Stimulated activated CD4-positive, alpha-beta T cell treated with anti-CD3 and anti-CD28 coated beads, Interleukin-15, amount 100 ng/mL, for 48 hours (primary cell): ENCODE data around the gene TRRAP.
"Not testable (repeated sequence)": the region's sequence is repeated elsewhere in the genome, so short reads cannot be mapped to it uniquely, and the experiment has no call there.

Source experiments
- DNase-seq, 2 donors: peaks; one replicate each; pipeline ENCODE4 v3.0.0-alpha.2; 2020; ENCODE audit warnings: low read depth in 2 of 2

TRRAP gene

GRCh38 chr7:98866351-98866750, 12.0 kb upstream of the TRRAP start:
- DNase-seq = no peak

GRCh38 chr7:98866765-98867164, 11.6 kb upstream of the TRRAP start:
- DNase-seq = no peak

DNA sequence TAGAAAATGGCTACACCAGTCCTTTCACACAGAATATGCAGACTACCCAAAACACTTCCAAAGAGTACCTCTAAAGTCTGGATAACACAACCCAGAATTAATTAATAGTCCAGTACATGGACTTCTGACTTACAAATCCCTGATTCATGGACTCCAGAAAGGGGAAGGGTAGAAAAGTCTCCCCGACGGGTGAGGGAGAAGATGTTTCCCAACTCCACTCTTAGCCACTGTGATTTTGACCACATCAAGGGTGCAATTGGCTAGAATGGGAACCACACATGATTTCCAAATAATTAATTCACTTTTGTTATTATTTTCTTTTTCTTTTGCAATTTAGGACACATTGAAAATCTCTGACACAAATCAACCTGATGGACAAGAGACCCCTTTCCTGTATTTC, 9.9 kb upstream of the TRRAP start:
- no peak for DNase-seq

- no peak for DNase-seq
These were observed 9.2 kb upstream of the TRRAP start for GRCh38 chr7:98869027-98869596.

DNA sequence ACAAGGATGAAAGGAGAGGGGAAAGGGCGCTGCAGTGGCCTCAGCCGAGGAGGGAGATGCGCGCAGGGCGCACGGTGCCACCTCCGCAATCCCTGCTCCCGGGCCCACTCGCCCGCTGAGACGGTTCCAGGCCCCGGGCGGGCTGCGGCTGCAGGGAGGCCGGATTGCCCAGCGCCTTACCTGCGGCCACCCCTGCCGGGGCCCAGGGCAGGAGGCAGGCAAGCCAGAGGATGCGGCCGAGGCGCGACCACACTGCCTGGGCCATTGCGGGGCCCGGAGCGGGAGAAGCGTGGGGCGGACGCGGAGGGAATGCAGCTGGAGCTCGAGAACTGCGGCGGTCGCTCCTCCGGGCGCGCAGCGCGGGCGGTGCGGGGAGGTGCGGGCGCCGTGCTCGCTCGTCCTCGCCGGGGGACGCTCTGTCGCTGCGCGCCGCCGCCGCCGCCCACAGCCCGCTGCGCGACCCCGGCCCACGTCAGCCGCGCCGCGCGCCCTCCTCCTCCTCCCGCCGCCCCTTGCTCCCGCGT, 8.7 kb upstream of the TRRAP start, which contains the start of gene TMEM130:
Gene TMEM130, minus strand, starts transcription at position 418 of the 524 bp plus-strand sequence. Its CDS starts 153 bp downstream, at position 265.
- no peak for DNase-seq

- DNase-seq = peak in 1 of 2 donors; percentile 58
These were observed 8.1 kb upstream of the TRRAP start for GRCh38 chr7:98870121-98870651.

DNA sequence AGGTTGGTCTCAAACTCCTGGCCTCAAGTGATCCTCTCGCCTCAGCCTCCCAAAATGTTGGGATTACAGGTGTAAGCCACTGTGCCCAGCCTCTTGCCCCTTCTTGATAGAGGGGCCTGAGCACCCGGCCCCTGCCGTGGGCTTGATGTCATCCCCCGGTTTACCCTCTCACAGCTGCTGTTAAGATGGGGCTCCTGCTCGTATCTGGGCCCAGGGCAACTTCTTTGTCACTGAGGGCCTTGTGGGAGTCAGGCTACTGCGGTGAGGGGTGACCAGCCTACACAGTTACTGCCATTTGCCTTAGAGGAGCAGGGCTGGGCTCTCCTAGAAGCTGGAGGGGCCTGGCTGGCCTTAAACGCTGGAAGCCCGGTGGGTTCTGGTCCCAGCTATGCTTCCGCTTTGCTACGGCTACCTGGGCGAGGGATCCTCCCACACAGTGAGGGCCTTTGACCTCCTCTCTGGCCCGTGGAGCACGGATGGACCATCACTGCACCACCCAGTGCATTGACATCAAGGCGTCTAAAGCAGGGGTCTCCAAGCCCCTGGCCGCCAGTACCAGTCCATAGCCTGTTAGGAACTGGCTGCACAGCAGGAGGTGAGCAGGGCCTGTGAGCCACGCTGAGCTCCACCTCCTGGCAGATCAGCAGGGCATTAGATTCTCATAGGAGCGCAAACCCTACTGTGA, 7.4 kb upstream of the TRRAP start:
- DNase-seq = no peak

- peak in 1 of 2 donors; percentile 19 for DNase-seq
These were observed 5.9 kb upstream of the TRRAP start for GRCh38 chr7:98872328-98872924.

- DNase-seq = not testable (repeated sequence)
These were observed 4.7 kb upstream of the TRRAP start for GRCh38 chr7:98873610-98874009.

GRCh38 chr7:98874942-98875341, 3.4 kb upstream of the TRRAP start:
- DNase-seq = no peak

- DNase-seq = no peak
These were observed 2.8 kb upstream of the TRRAP start for GRCh38 chr7:98875501-98875900.

- no peak for DNase-seq
These were observed 1.2 kb upstream of the TRRAP start for GRCh38 chr7:98877146-98877545.

GRCh38 chr7:98877692-98878364, 504 bp upstream of the TRRAP start:
- DNase-seq = no peak

DNA sequence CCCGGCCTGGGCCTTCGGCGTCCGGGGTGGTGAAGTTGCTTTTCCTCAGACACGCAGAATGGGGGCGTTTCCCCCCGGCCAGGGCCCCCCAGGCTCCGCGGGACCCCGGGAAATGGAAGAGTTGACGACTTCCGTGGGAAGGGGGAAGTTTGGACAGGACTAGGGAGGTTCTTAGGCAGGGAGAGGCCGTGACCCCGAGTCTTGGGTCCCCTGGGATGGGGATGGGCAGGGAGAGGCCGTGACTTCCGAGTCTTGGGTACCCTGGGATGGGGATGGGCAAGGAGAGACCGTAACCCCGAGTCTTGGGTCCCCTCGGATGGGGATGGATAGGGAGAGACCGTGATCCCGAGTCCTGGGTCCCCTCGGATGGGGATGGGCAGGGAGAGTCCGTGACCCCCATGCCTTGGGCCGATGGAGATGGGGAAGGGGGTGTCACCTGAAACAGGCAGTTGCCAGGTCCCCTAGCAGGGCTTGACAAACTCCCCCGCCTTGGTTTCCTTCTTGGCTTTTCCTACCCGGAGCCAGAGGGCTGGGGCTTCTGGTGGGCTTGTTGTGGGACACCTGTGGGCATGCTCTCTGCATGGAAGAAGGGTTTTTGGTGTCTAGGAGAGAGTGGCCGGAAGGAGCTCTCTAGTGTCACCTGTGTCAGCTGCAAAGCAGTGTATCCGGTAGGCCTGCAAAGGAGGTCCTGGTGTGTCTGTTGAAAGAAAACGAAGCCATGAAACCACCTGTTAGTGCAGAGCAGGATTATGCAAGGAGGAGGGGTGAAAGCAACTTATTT, 1.1 kb downstream of the TRRAP start:
- peak; percentile 47 for DNase-seq

GRCh38 chr7:98879979-98880315, 1.6 kb downstream of the TRRAP start:
- DNase-seq = no peak

- no peak for DNase-seq
These were observed 2.2 kb downstream of the TRRAP start for GRCh38 chr7:98880485-98880884.

DNA sequence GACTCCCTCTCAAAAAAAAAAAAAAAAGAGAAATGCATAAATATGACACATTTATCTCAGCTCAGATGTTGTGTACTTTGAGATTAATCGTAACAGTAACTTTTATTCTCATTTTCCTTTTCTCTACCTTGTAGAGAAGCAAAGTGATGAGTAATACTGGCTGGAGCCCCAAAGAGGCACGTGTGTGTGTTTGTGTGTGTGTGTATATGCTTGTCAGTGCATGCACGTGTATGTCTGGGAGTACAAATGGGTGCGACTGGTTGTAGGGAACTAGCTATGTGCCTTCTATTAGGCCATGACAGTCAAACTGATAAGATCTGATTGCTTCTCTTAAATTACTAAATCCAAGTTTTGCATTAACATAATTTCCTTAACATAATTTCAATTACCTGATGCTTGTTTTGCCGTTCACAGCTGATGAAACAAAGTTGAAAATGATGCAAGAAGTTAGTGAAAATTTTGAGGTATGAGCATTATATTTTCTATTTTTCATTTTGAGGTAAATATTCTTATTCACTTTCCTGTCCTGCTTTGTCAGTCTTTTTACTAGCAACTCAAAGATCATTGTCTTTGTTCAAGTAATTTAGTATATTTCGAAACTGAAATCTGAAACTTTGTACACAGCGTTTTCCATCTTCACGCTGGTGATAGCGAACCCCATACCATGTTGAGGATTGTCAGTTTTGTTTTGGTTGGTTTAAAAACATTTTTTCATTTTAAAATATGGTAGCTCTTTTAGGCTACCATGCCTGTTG, 3.4 kb downstream of the TRRAP start:
- DNase-seq = no peak

- no peak for DNase-seq
These were observed 6.1 kb downstream of the TRRAP start for GRCh38 chr7:98884416-98884815.

DNA sequence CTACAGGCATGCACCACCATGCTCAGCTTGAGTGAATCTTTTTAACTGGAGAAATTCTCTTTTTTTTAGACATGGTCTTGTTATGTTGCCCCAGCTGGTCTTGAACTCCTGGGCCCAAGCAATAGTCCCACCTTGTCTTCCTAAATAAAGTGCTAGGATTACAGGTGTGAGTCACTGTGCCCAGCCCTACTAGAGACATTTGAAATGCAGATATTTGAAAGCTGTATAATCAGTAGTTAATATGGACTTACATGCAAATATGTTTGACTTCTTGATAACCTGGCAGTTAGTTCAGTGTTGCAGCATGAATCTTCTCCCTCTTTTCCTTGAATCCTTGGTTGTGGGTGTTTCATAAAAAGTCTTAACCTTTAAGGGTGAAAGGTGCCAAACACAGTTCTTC, 8.7 kb downstream of the TRRAP start:
- no peak for DNase-seq

- DNase-seq = no peak
These were observed 14.3 kb downstream of the TRRAP start for GRCh38 chr7:98892609-98893008.

GRCh38 chr7:98899816-98900215, 21.5 kb downstream of the TRRAP start:
- DNase-seq = no peak
